ENCODE results near the gene FAM50B. TPM values are rescaled to one million over a fixed set of nuclear protein-coding genes. Genes with fewer than 3 reads are reported as not detected.

The FAM50B gene
- total RNA-seq, 1 donor from 2014 or later, result 13.1 TPM

GRCh38 chr6:3850451-3851203 lies 1.5 kb downstream of the FAM50B start:
- peaks cover 8% of the 10 kb centered on the region for H3K4me1 ChIP-seq
- no peak overlapping the region for H3K27ac ChIP-seq
- no peaks in the 10 kb centered on the region for H3K27me3 ChIP-seq
- no peak for TF ChIP-seq CTCF (IDR thresholded peaks at IDR 0.05)
- H3K36me3 ChIP-seq, result no peaks in the 10 kb centered on the region
- no peaks in the 10 kb centered on the region for H3K9me3 ChIP-seq
- intact Hi-C loops (cut with DNase I), result no loop called here
- DNase-seq (no peak), ATAC-seq (no peak)
- H3K4me3 ChIP-seq, result peak overlapping the region; percentile 48

GRCh38 chr6:3851839-3852238 lies 2.7 kb downstream of the FAM50B start:
- Histone ChIP-seq H3K27ac (no peak overlapping the region), H3K4me3 (no peak overlapping the region), H3K9me3 (no peaks in the 10 kb centered on the region), H3K36me3 (no peaks in the 10 kb centered on the region), H3K4me1 (peaks cover 8% of the 10 kb centered on the region), H3K27me3 (no peaks in the 10 kb centered on the region)
- TF ChIP-seq CTCF (IDR thresholded peaks at IDR 0.05), result no peak
- intact Hi-C loops (cut with DNase I), result no loop called here
- no peak for ATAC-seq
- no peak for DNase-seq

- Histone ChIP-seq H3K27ac (no peak overlapping the region), H3K4me3 (no peak overlapping the region), H3K36me3 (no peaks in the 10 kb centered on the region), H3K9me3 (no peaks in the 10 kb centered on the region), H3K4me1 (peaks cover 8% of the 10 kb centered on the region), H3K27me3 (no peaks in the 10 kb centered on the region)
- no peak for TF ChIP-seq CTCF (IDR thresholded peaks at IDR 0.05)
- no peak for ATAC-seq
- intact Hi-C loops (cut with DNase I), result no loop called here
- DNase-seq, result no peak
These were observed 3.2 kb downstream of the FAM50B start for GRCh38 chr6:3852391-3852790.

GRCh38 chr6:3855866-3856265 lies 6.7 kb downstream of the FAM50B start:
- no peaks in the 10 kb centered on the region for H3K9me3 ChIP-seq
- no peaks in the 10 kb centered on the region for H3K36me3 ChIP-seq
- no peak overlapping the region for H3K27ac ChIP-seq
- TF ChIP-seq CTCF (IDR thresholded peaks at IDR 0.05), result no peak
- no peak for ATAC-seq
- no peak for DNase-seq
- no peaks in the 10 kb centered on the region for H3K27me3 ChIP-seq
- no peak overlapping the region for H3K4me3 ChIP-seq
- no peaks in the 10 kb centered on the region for H3K4me1 ChIP-seq
- intact Hi-C loops (cut with DNase I), result no loop called here

- intact Hi-C loops (cut with DNase I), result no loop called here
These were observed 7.4 kb downstream of the FAM50B start for GRCh38 chr6:3856576-3856975.

More at GRCh38 chr6:3856576-3856975, 7.4 kb downstream of the FAM50B start:
- no peak overlapping the region for H3K4me3 ChIP-seq
- H3K27me3 ChIP-seq, result no peaks in the 10 kb centered on the region
- ATAC-seq (no peak), DNase-seq (no peak)
- no peak for TF ChIP-seq CTCF (IDR thresholded peaks at IDR 0.05)
- no peaks in the 10 kb centered on the region for H3K9me3 ChIP-seq
- H3K27ac ChIP-seq, result no peak overlapping the region
- no peaks in the 10 kb centered on the region for H3K36me3 ChIP-seq
- no peaks in the 10 kb centered on the region for H3K4me1 ChIP-seq
